Neural progenitor cell (in vitro differentiated cells): ENCODE measurements around the gene STIM1. TPM values are rescaled to one million over a fixed set of nuclear protein-coding genes. Genes with fewer than 3 reads are reported as not detected.

Source experiments
- DNase-seq: peaks from one replicate; pipeline ENCODE4 v3.0.0-alpha.2; 2016; ENCODE audit warnings: low spot score
- H2AFZ ChIP-seq: fragments of 200-600 bp; sonication (generic); replicated peaks from 2 replicates; pipeline ENCODE4 v1.6.1; 2016; ENCODE audit warnings: antibody characterized with exemption
- H3F3A ChIP-seq: fragments of 200-600 bp; sonication (generic); 2 replicates; pipeline ENCODE4 v1.6.1; 2016; ENCODE audit warnings: antibody characterized with exemption, low read depth
- H3K27ac ChIP-seq: fragments of 200-600 bp; sonication (generic); 2 replicates; pipeline ENCODE4 v1.5.1; 2016; ENCODE audit warnings: mild to moderate bottlenecking
- H3K27me3 ChIP-seq: fragments of 200-600 bp; sonication (generic); 2 replicates; pipeline ENCODE4 v1.6.1; 2016; ENCODE audit warnings: mild to moderate bottlenecking, moderate library complexity
- H3K36me3 ChIP-seq: fragments of 200-600 bp; sonication (generic); 2 replicates; pipeline ENCODE4 v1.5.1; 2016
- H3K4me1 ChIP-seq: fragments of 200-600 bp; sonication (generic); 2 replicates; pipeline ENCODE4 v1.6.1; 2016; ENCODE audit warnings: mixed run types
- H3K4me2 ChIP-seq: fragments of 200-600 bp; sonication (generic); 2 replicates; pipeline ENCODE4 v1.6.1; 2016
- H3K4me3 ChIP-seq: fragments of 200-600 bp; sonication (generic); 2 replicates; pipeline ENCODE4 v1.5.1; 2016
- H3K79me2 ChIP-seq: fragments of 200-600 bp; sonication (generic); 2 replicates; pipeline ENCODE4 v1.6.1; 2016; ENCODE audit warnings: low read depth
- H3K9ac ChIP-seq: fragments of 200-600 bp; sonication (generic); 2 replicates; pipeline ENCODE4 v1.6.1; 2016
- H3K9me3 ChIP-seq: fragments of 200-600 bp; sonication (generic); 2 replicates; pipeline ENCODE4 v1.5.1; 2016; ENCODE audit warnings: low read depth
- H4K20me1 ChIP-seq: fragments of 200-600 bp; sonication (generic); 2 replicates; pipeline ENCODE4 v1.6.1; 2016; ENCODE audit warnings: low read depth
- H3K27ac Mint-ChIP-seq: 3 replicates; pipeline ENCODE4 v1.8.0; 2021; ENCODE audit warnings: mixed read lengths
- H3K27me3 Mint-ChIP-seq: 2 replicates; pipeline ENCODE4 v1.8.0; 2022; ENCODE audit warnings: low read depth, mild to moderate bottlenecking, inconsistent platforms, moderate library complexity, mixed read lengths; ENCODE audit not compliant: insufficient read depth
- H3K36me3 Mint-ChIP-seq: 3 replicates; pipeline ENCODE4 v1.8.0; 2021; ENCODE audit warnings: mixed read lengths
- H3K4me1 Mint-ChIP-seq: 3 replicates; pipeline ENCODE4 v1.8.0; 2021; ENCODE audit warnings: mixed read lengths
- H3K4me3 Mint-ChIP-seq: 3 replicates; pipeline ENCODE4 v1.8.0; 2021; ENCODE audit warnings: mild to moderate bottlenecking, moderate library complexity, mixed read lengths
- H3K9me3 Mint-ChIP-seq: 3 replicates; pipeline ENCODE4 v1.8.0; 2020; ENCODE audit warnings: mixed read lengths
- EZH2 ChIP-seq: fragments of 200-600 bp; sonication (generic); IDR thresholded peaks from 2 replicates; pipeline ENCODE4 v1.6.1; 2017; ENCODE audit warnings: antibody characterized with exemption, mild to moderate bottlenecking, moderate library complexity
- EZH2phosphoT487 ChIP-seq: fragments of 200-600 bp; sonication (generic); IDR thresholded peaks from 2 replicates; pipeline ENCODE4 v1.6.1; 2017; ENCODE audit warnings: antibody characterized with exemption
- total RNA-seq: library from RNA; depleted of rRNA; stranded (reverse); fragments of >200 nt; gene quantifications from 2 replicates; pipeline ENCODE4 v1.2.3, GENCODE V29; 2015; ENCODE audit warnings: low replicate concordance
- TF ChIP-seq, protein P1 (sequence below): fragments of 200-600 bp; sonication (generic); IDR thresholded peaks from 2 replicates; pipeline ENCODE4 v1.5.1; 2017; ENCODE audit warnings: antibody characterized with exemption, mild to moderate bottlenecking

Gene STIM1
- total RNA-seq, 1 donor from 2014 or later = 18.9 TPM

DNA sequence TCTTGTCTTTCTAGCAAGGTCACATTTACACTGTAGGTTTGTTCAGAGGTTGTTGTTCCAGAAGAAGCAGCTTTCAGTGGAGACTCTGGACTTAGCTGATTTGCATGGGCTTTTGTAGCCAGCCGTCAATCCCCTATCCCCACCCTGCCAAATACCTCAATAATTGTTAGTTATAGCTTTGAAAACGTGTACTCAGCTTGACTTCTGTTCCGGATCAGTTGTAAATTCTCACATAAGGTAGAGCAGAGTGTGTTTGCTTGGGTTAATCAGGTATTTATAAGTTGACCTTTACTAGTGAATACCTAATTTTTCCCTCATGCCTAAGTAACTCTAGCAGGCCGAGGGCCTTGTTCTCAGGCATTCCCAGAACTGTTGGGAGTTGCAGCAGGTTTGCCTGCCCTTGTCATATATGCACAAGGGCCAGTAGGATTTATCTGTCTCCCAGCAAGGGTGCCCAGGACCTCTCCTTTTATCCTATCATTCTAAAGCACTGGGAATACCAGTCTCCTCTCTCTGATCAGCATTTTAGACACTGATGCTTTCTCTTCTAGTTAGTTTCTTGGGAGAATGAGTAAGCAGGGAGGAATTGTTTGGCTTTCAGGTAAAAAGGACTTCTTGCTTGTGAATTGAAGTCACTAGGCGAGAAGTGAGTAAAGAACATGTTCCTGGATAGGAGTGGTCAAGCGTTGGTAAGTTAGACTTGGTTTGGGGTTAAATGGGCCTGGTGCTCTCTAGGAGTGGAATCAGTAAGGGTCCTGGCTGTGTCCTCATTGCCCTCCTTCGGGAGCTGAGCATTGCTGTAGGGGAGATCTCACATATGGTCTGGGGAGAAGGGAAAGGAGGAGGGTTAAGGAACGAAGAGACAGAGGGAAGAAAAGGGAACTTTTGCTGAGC is 22.1 kb downstream of the STIM1 start:
- Histone ChIP-seq H3K4me1 (peaks cover 12% of the 10 kb centered on the region), H3K27me3 (no peaks in the 10 kb centered on the region), H3K4me3 (no peak overlapping the region), H2AFZ (no peak overlapping the region), H3K4me2 (peak overlapping the region; percentile 29), H4K20me1 (no peaks in the 10 kb centered on the region), H3K79me2 (no peaks in the 10 kb centered on the region), H3F3A (peaks cover 9% of the 10 kb centered on the region), H3K9ac (no peak overlapping the region), H3K36me3 (no peaks in the 10 kb centered on the region), H3K9me3 (no peaks in the 10 kb centered on the region), H3K27ac (peak overlapping the region; percentile 36)
- H3K9me3 Mint-ChIP-seq = no peaks in the 10 kb centered on the region
- H3K27me3 Mint-ChIP-seq = no peaks in the 10 kb centered on the region
- H3K4me1 Mint-ChIP-seq = peaks cover 45% of the 10 kb centered on the region
- peak; percentile 25 for DNase-seq
- H3K4me3 Mint-ChIP-seq = no peak overlapping the region
- TF ChIP-seq, protein P1, sequence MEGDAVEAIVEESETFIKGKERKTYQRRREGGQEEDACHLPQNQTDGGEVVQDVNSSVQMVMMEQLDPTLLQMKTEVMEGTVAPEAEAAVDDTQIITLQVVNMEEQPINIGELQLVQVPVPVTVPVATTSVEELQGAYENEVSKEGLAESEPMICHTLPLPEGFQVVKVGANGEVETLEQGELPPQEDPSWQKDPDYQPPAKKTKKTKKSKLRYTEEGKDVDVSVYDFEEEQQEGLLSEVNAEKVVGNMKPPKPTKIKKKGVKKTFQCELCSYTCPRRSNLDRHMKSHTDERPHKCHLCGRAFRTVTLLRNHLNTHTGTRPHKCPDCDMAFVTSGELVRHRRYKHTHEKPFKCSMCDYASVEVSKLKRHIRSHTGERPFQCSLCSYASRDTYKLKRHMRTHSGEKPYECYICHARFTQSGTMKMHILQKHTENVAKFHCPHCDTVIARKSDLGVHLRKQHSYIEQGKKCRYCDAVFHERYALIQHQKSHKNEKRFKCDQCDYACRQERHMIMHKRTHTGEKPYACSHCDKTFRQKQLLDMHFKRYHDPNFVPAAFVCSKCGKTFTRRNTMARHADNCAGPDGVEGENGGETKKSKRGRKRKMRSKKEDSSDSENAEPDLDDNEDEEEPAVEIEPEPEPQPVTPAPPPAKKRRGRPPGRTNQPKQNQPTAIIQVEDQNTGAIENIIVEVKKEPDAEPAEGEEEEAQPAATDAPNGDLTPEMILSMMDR = no peak
- no peak for TF ChIP-seq EZH2phosphoT487
- TF ChIP-seq EZH2 = no peak
- H3K36me3 Mint-ChIP-seq = no peaks in the 10 kb centered on the region
- H3K27ac Mint-ChIP-seq = peak overlapping the region; percentile 87

DNA sequence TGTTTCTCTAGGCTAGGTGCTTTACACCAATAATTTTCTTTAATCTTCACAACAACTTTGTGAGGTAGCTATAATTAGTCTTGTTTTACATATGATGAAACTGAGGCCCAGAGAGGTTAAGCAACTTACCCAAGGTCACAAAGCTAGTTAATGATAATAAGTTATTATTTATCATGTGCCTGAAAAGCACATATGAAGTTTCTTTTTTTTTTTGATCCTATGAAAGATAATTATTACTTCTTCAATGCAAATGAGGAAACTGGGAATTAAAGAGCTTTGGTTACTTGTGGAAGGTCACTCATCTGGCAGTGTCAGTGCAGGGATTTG is 22.8 kb downstream of the STIM1 start:
- H3K4me3 Mint-ChIP-seq = no peak overlapping the region
- Histone ChIP-seq H4K20me1 (no peaks in the 10 kb centered on the region), H3K9ac (no peak overlapping the region), H3K4me1 (peaks cover 12% of the 10 kb centered on the region), H3K27ac (no peak overlapping the region), H3K79me2 (no peaks in the 10 kb centered on the region), H3K27me3 (no peaks in the 10 kb centered on the region), H2AFZ (no peak overlapping the region), H3K4me2 (no peak overlapping the region), H3K4me3 (no peak overlapping the region), H3K9me3 (no peaks in the 10 kb centered on the region), H3K36me3 (no peaks in the 10 kb centered on the region), H3F3A (peaks cover 9% of the 10 kb centered on the region)
- DNase-seq = no peak
- H3K9me3 Mint-ChIP-seq = no peaks in the 10 kb centered on the region
- H3K27ac Mint-ChIP-seq = no peak overlapping the region
- no peaks in the 10 kb centered on the region for H3K36me3 Mint-ChIP-seq
- peaks cover 45% of the 10 kb centered on the region for H3K4me1 Mint-ChIP-seq
- TF ChIP-seq EZH2 (no peak), EZH2phosphoT487 (no peak)
- TF ChIP-seq, protein P1 = no peak
- no peaks in the 10 kb centered on the region for H3K27me3 Mint-ChIP-seq

- Mint-ChIP-seq H3K36me3 (no peaks in the 10 kb centered on the region), H3K27ac (no peak overlapping the region), H3K9me3 (no peaks in the 10 kb centered on the region), H3K4me1 (peaks cover 36% of the 10 kb centered on the region), H3K4me3 (no peak overlapping the region), H3K27me3 (peaks cover 2% of the 10 kb centered on the region)
- no peaks in the 10 kb centered on the region for H3K79me2 ChIP-seq
- H3K9me3 ChIP-seq = no peaks in the 10 kb centered on the region
- H3K4me1 ChIP-seq = peaks cover 12% of the 10 kb centered on the region
- no peaks in the 10 kb centered on the region for H3K27me3 ChIP-seq
- H3K4me3 ChIP-seq = no peak overlapping the region
- H3K36me3 ChIP-seq = no peaks in the 10 kb centered on the region
- H3F3A ChIP-seq = peaks cover 9% of the 10 kb centered on the region
- no peaks in the 10 kb centered on the region for H4K20me1 ChIP-seq
- no peak overlapping the region for H2AFZ ChIP-seq
- H3K9ac ChIP-seq = no peak overlapping the region
- no peak overlapping the region for H3K27ac ChIP-seq
- no peak for DNase-seq
- no peak overlapping the region for H3K4me2 ChIP-seq
- TF ChIP-seq, protein P1 = no peak
- TF ChIP-seq EZH2phosphoT487 (no peak), EZH2 (no peak)
Observed at GRCh38 chr11:3879216-3879966, 23.9 kb downstream of the STIM1 start.
